SK-MEL-5 (cell line): ENCODE results near the gene MAIP1. TPM values are rescaled to one million over a fixed set of nuclear protein-coding genes. Genes with fewer than 3 reads are reported as not detected.
A peak's percentile ranks its signal among the peaks of the same experiment; 100 is the strongest.
"Not testable (repeated sequence)": the region's sequence is repeated elsewhere in the genome, so short reads cannot be mapped to it uniquely, and the experiment has no call there.

ENCODE experiments used
- DNase-seq: peaks from one replicate; pipeline ENCODE4 v3.0.0-alpha.2; 2016; ENCODE audit warnings: low read depth, low spot score
- in situ Hi-C: cut with HindIII; loops from 2 replicates; pipeline ENCODE4 v1.10.0; 2016; ENCODE audit warnings: low sequenced_read_pairs, high pct_unique_total_duplicates, low pct_unique_long_range_greater_than_20kb
- polyA plus RNA-seq, 2 experiments: library from polyadenylated mRNA; depleted of rRNA; stranded (reverse); fragments of >200 nt; gene quantifications; 2 replicates each; pipeline ENCODE4 v1.2.3, GENCODE V29; 2015
- total RNA-seq: library from RNA; depleted of rRNA; stranded (reverse); fragments of >200 nt; shearing (Covaris generic); gene quantifications from 2 replicates; pipeline ENCODE4 v1.2.3, GENCODE V29; 2014; rRNA removed

The MAIP1 gene, protein sequence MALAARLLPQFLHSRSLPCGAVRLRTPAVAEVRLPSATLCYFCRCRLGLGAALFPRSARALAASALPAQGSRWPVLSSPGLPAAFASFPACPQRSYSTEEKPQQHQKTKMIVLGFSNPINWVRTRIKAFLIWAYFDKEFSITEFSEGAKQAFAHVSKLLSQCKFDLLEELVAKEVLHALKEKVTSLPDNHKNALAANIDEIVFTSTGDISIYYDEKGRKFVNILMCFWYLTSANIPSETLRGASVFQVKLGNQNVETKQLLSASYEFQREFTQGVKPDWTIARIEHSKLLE
- total RNA-seq, result 32.4 and 37.4 TPM in 2 replicates
- polyA plus RNA-seq (2015; cell fraction: cytosol; rRNA removed), result 26.0 and 38.1 TPM in 2 replicates
- polyA plus RNA-seq (2015; cell fraction: nucleus; rRNA removed), result 3.6 and 12.3 TPM in 2 replicates

DNA sequence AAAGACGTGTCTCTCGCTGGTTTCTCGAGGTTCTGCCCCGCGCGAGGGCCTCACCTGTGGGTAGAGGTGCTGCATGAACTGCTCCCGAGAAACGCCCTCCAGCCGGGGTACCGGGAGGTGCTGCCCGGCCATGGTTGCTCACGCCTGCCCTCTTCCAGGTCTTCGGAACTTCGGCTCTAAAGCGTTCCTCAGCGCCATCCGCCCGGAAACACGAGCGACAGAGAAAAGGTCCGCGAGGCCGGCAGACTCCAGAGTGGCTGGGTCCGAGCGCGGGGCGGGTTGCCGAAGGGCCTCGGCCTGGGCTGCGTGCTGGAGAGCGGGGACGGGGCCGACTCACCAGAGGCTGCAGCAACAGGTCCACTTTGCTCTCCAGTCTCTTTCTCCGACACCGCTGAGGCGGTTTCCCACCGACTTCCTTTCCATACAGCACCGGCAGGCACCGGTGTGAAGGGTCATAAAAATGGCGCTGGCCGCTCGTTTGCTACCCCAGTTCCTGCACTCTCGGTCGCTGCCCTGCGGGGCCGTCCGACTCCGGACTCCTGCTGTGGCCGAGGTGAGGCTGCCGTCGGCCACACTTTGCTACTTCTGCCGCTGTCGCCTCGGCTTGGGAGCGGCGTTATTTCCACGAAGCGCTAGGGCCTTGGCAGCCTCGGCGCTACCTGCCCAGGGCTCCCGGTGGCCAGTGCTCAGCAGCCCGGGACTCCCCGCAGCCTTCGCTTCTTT lies at the start of gene MAIP1, which contains the start of gene TYW5:
Gene MAIP1, plus strand, starts transcription at position 244 of the 723 bp plus-strand sequence. Its CDS starts 217 bp downstream, at position 461.
Gene TYW5, minus strand, starts transcription at position 153 of the 723 bp plus-strand sequence. Its CDS starts 21 bp downstream, at position 132.
- DNase-seq, result peak; percentile 80
- in situ Hi-C loops, result no loop called here

DNA sequence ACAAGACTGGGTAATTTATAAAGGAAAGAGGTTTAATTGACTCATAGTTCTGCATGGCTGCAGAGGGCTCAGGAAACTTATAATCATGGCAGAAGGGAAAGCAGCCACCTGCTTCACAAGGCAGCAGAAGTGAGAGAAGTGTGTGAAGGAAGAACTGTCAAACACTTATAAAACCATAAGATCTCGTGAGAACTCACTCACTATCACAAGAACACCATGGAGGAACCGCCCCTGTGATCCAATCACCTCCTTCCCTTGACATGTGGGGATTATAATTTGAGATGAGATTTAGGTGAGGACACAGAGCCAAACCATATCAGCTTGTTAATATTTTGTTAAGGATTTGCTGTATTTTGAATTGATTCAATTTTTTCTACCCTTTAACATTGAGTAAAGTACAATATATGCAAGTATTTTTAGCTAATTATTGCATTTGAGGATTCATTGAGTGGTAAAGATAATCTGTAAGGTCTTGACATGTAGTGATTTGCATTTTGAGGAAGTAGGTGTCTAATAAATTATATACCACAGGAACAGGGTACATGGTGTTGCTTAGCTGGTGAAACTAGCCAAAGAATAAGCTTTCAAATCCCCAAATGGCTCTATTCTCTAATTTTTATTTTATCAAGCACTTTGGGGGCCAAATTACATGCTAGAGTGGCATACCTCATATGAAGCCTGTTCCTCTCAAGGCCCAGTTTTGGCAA lies 48.2 kb upstream of the MAIP1 start:
- in situ Hi-C loops, result no loop called here
- no peak for DNase-seq

DNA sequence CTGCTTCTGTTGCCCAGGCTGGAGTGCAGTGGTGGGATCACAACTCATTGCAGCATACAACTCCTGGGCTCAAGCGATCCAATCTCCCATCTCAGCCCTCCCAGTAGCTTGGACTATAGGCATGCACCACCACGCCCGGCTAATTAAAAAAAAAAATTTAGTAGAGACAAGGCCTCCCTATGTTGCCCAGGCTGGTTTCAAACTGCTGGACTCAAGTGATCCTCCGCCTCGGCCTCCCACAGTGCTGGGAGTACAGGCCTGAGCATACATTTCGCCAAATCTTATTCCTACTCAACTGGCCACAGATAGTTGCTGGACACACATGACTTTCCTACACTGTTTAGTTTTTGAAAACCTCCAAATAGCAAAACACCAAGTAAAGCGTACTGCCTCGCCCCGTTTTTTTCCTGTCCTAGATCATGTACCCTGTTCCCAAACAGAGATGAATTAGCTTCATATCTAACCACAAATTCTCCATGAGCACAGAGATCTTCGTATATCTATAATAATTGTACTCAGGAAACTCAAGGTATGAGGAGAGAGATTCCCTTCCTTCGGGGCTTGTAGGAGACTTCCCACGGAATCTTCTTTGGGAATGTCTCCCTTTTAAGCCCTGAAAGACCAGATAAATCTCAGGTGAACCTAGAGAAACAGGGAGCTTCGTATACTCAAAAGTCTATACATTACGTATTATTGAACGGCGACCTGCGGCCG lies 44.9 kb upstream of the MAIP1 start:
- in situ Hi-C loops, result no loop called here
- no peak for DNase-seq

DNA sequence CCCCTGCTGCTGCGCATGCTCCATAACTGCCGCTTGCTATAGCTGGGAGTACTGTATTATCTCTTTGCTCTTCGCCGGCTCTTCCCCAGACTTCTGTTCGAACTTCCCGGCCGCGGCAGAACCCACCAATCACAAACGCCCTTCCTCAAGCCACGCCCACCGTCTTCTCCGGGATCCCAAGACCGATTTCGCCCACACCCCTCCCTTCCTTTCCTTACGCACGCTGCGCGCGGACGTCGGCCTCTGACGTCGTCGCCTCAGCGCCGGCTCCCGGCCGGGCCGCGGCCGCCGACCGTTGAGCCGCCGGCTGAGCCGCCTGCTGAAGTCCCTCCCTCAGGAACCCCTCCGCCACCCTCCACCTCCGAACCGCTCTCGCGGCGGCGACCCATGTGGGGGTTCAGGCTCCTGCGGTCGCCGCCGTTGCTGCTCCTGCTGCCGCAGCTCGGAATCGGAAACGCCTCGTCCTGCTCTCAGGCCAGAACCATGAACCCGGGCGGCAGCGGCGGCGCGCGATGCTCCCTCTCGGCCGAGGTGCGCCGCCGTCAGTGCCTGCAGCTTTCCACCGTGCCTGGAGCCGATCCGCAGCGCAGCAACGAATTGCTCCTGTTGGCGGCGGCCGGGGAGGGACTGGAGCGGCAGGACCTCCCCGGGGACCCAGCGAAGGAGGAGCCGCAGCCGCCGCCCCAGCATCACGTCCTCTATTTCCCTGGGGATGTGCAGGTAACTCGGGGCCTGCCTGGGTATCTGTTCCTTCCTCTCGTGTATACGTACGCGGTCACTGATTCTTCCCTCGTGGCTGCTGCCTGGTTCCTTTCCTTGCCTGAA lies 44.1 kb upstream of the MAIP1 start, which contains the start of gene C2orf69:
Gene C2orf69, plus strand, starts transcription at position 242 of the 825 bp plus-strand sequence. Its CDS starts 146 bp downstream, at position 388.
- DNase-seq, result peak; percentile 98
- in situ Hi-C loops, result no loop called here

DNA sequence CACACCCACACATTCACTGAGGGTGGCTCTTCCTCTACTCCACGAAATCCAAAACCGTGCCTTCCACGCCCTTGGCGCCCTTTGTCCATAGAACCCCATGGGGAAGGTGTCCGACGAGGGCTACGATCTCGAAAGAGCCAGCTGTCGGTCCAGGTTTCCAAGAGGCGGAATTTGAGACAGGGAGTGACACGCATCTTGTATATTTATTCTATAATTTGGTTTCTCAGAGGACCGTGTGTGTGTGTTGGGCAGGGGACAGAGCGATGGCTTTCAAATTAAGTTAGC lies 43.6 kb upstream of the MAIP1 start:
- no peak for DNase-seq
- in situ Hi-C loops, result no loop called here

DNA sequence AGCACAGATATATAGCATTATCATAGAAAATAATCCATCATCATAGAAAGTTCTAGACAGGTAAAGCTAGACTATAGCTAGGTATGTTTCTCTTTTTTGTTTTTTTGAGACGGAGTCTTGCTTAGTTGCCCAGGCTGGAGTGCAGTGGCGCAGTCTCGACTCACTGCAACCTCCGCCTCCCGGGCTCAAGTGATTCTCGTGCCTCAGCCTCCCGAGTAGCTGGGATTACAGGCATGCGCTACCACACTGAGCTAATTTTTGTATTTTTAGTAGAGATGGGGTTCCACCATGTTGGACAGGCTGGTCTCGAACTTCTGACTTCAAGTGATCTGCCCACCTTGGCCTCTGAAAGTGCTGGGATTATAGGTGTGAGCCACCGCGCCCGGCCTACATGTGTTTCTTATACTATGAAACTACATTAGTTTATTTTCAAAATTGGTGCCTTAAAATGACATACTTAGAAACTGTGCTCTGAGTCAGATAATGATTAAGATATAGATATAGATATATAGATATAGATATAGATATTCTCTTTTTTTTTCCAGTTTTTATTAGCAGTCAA lies 42.7 kb upstream of the MAIP1 start:
- in situ Hi-C loops, result not testable (repeated sequence)

DNA sequence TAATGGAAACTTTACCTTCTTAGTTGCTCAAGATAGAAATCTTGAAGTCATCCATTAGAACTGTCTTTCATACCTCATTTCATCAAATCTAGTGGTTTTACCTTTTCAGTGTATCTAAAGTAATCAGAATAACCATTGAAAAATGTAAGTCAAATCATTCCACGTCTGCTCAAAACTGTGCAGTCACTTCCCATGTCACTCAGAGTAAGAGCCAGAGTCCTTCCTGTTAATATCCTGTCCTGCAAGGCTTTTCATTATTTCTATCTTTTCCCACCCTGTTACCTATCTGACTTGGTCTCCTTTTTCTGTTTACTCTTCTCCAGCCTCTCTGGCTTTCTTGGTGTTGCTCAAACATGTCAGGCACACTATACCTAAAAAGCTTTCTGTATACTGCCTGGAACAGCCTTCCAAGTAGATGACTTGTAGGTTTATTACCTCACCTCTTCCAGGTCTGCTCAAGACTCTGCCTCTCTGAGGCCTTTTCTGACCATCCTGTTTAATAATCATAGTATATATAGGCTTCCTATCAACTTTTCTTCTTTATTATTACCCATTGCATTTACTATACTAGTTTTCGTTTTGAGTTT lies 40.9 kb upstream of the MAIP1 start:
- DNase-seq, result no peak
- in situ Hi-C loops, result no loop called here

More for the DNA sequence above, 42.7 kb upstream of the MAIP1 start:
- DNase-seq, result not testable (repeated sequence)

DNA sequence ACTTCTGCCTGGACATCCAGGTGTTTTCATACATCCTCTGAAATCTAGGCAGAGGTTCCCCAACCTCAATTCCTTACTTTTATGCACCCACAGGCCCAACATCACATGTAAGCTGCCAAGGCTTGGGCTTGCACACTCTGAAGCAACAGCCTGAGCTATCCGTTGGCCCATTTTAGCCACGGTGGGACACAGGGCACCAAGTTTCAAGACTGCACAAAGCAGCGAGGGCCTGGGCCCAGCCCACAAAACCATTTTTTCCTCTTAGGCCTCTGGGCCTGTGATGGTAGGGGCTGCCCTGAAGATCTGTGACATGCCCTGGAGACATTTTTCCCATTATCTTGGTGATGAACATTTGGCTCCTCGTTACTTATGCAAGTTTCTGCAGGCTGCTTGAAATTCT lies 38.4 kb upstream of the MAIP1 start:
- DNase-seq, result no peak
- in situ Hi-C loops, result no loop called here

DNA sequence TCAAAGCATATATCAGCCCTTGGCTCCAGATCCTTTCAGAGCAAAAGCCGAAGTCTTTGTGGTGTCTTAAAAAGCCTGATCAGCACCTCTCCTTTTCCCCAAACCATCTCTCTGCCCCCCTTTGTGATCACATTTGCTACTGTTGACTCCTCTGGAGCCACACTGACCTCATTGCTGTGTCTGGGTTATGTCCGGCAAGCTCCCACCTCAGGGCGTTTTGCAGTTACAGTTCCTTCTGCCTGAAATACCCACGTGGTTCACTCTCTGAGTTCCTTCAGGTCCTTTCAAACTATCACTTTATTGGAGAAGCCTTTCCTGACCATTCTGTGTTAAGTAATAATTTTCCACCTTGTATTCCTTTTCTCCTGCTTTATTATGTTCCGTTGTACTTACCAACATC lies 32.5 kb upstream of the MAIP1 start:
- in situ Hi-C loops, result no loop called here
- peak; percentile 69 for DNase-seq

DNA sequence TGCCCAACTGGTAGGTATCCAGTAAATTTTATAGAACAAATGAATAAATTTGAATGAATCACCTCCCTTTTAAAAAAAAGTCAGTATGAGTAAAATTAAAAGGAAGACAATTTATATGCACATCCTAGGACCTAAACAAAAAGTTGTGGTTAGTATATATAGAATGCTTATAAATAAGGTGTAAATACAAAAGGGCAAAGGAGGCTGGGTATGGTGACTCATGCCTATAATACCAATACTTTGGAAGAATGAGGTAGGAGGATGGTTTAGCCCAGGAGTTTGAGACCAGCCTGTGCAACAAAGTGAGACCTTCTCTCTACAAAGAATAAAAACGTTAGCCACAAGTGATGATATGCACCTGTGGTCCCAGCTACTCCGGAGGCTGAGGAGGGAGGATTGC lies 31.5 kb upstream of the MAIP1 start:
- no peak for DNase-seq
- in situ Hi-C loops, result no loop called here

DNA sequence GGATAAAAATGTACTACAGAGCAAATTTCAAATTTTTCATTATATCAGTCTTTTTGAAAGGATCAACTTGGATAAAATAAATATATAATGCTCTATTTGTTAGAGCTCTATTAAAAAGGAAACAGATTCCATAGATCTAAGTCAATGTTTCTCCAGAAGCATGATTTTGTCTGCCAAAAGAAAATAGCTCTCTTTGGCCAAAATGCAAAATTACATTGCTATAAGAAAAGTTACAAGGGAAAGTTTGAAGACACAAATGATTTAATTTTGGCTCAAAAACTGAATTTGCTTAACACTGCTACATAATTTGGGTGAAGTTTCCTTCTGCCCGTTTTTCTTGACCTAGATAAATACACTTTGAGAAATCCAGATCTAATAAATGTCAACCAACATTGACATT lies 28.6 kb upstream of the MAIP1 start:
- in situ Hi-C loops, result no loop called here
- DNase-seq, result no peak

DNA sequence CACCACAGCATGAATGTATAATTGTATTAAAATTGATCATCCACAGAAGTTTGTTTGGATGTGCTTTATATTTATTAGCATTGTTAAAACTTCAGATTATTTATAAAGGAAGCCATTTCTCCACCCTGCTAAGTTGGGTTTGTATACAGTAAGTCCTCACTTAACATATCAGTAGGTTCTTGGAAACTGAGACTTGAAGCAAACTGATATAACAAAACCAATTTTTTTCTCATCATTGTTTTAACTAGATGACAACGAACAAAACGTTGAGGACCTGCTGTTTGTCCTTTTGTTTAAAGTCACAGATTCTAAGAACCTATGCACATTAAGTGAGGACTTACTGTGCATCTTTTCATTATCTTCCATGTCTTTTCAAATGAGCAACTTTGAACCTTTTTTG lies 27.2 kb upstream of the MAIP1 start:
- in situ Hi-C loops, result no loop called here

DNA sequence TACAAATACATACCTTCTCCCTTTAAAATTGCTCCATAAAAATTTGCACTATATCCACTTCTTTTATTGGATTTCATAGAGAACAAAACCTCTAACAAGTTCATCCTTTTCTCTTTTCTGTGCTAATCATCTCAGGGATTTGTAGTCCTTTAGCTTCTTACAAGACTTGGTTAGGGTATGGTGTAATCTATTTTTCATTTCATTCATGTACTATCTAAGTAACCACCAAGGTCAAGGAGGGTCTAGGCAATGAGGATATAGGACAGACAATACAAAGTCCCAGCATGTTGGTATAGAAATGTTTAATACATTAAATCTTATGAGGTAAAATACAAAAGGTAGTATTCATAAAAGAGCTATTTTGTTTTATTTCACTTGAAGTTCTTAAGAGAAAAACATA lies 26.8 kb upstream of the MAIP1 start:
- DNase-seq, result no peak
- in situ Hi-C loops, result no loop called here

More for the DNA sequence above, 27.2 kb upstream of the MAIP1 start:
- no peak for DNase-seq

DNA sequence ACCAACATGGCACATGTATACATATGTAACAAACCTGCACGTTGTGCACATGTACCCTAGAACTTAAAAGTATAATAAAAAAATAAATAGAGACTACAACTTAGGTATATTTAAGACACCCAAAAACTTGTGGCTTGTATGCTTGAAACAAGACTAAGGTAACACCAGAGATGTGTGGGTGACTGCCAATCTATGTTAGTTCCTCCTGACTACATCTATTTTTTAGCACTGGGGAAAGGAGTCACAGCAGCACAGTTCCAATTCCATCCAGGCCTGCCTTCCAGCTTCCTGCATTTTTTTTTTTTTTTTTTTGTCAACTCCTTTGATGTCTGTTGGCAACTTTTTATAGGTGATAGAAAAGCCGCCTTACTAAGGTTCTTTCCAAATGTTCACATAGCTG lies 26.1 kb upstream of the MAIP1 start:
- in situ Hi-C loops, result no loop called here

DNA sequence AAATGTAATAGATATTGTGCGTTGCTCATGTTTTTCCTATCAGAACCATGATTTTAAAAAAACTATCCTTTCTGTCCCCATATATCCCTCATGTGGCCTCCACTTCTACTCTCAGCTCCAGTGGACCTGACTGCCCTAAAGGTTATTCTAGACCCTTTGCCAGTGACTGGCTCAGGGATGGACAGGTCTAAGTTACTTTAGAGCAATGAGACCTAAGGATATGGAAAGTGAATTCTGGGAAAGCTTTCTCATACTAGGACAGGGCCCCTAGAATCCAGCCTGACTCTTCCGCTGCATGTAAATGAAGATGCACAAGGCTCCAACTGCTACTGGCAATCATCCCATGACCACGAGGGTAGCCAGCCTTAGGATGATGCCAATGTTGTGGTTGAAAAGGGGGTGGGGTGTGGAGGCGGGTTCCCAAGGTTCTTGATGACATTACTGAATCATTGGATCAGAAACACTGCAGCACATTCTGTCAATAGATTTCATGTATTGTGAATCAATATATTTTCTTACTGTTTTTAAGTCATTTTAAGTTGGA lies 23.0 kb upstream of the MAIP1 start:
- in situ Hi-C loops, result no loop called here
- peak; percentile 86 for DNase-seq

More for the DNA sequence above, 26.1 kb upstream of the MAIP1 start:
- no peak for DNase-seq

DNA sequence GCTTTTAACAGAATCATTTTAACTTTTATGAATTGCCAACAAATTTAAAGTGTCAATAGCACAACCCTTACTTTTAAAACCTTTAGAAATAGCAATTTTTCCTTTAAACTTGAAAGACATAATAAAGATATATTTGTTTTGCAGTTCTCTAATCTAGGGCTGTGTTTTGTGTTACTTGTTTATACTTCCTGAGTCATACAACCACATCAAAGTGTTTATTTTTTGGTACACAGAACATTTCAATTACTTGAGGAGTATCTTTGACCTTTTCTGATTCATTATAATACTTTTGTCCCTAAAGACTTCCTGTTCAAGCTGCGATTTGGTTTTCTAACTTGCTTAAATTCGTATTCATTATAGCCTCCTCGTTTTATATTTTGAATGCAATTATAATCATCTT lies 21.9 kb upstream of the MAIP1 start:
- no peak for DNase-seq
- in situ Hi-C loops, result no loop called here
